Measurements from ENCODE around the gene RASSF3. TPM values are rescaled to one million over a fixed set of nuclear protein-coding genes. Genes with fewer than 3 reads are reported as not detected.
A peak's percentile ranks its signal among the peaks of the same experiment; 100 is the strongest.

The RASSF3 gene
- total and polyA plus RNA-seq, 12 donors = 21.6 to 159 (median 82.4) TPM

GRCh38 chr12:64583771-64584421 lies 26.4 kb upstream of the RASSF3 start:
- ATAC-seq = peak in 7 of 8 donors; percentile 49 to 79 (median 58)
- no peak for DNase-seq
- H3K4me1 ChIP-seq = peaks cover 3 to 31% (median 25%) of the 10 kb centered on the region in 9 donors
- H3K27me3 ChIP-seq = no peaks in the 10 kb centered on the region
- H3K4me3 ChIP-seq = peak overlapping the region in 5 of 10 donors; percentile 11 to 35 (median 26)
- TF ChIP-seq CTCF (IDR thresholded peaks at IDR 0.05) = no peak
- intact Hi-C loops (cut with DNase I) = no loop called here
- H3K27ac ChIP-seq = peak overlapping the region in 7 of 10 donors; percentile 1 to 84 (median 67)
- H3K36me3 ChIP-seq = no peaks in the 10 kb centered on the region
- no peaks in the 10 kb centered on the region for H3K9me3 ChIP-seq
- 8 to 17% methylated on average over 6 of the region's 6 CpGs for WGBS, 2 donors

DNA sequence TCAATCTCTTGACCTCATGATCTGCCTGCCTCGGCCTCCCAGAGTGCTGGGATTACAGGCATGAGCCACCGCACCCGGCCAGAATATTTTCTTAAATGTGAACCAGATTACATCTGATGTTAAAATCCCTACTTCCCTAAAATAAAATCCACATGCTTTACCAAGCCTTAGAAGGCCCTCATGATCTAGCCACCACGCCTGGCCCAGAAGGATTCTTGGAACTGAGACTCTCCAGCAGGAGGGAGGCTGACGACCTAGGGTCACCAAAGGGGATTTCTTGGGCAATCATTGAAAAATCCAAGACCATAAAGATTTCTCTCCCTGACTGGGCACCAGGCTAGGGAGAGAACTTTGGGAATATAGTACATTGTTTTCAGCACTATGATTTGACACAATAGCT lies 25.2 kb upstream of the RASSF3 start:
- H3K27me3 ChIP-seq = no peaks in the 10 kb centered on the region
- H3K36me3 ChIP-seq = no peaks in the 10 kb centered on the region
- 90 to 93% methylated on average over 5 of the region's 5 CpGs for WGBS, 2 donors
- intact Hi-C loops (cut with DNase I) = no loop called here
- peak overlapping the region in 2 of 10 donors; percentile 73 to 83 for H3K27ac ChIP-seq
- no peak for TF ChIP-seq CTCF (IDR thresholded peaks at IDR 0.05)
- DNase-seq (no peak), ATAC-seq (no peak)
- H3K9me3 ChIP-seq = no peaks in the 10 kb centered on the region
- H3K4me1 ChIP-seq = peaks cover 3 to 31% (median 25%) of the 10 kb centered on the region in 9 donors
- H3K4me3 ChIP-seq = no peak overlapping the region

DNA sequence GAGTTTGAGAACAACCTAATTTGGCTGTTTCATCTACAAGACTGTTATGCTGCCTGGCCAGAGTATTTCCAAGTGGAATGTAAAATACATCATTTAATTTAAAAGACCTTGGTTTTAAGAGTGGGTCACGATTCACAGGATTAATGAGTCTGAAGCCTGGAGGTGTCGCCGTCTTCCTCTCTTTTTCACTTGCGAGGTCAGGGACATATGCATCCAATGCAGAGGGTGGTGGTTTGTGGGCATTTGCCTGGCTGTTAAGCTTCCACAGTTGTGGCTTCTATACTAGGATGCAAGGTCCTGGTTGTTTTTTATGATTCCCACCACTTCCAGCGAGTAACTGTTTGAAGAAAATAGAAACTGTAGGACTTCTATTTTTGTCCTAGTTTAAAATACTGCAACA lies 22.8 kb upstream of the RASSF3 start:
- Histone ChIP-seq H3K27ac (no peak overlapping the region), H3K27me3 (no peaks in the 10 kb centered on the region), H3K4me1 (peaks cover 3 to 29% (median 22%) of the 10 kb centered on the region in 9 donors), H3K36me3 (no peaks in the 10 kb centered on the region), H3K4me3 (no peak overlapping the region), H3K9me3 (no peaks in the 10 kb centered on the region)
- 82 to 85% methylated on average over 5 of the region's 5 CpGs for WGBS, 2 donors
- DNase-seq (no peak), ATAC-seq (no peak)
- TF ChIP-seq CTCF (IDR thresholded peaks at IDR 0.05) = no peak
- intact Hi-C loops (cut with DNase I) = loop anchor here in 1 of 10 donors (2.0 kb wide), 1 partner anchor 33 kb away; no protein-coding TSS in a partner anchor

- DNase-seq (no peak), ATAC-seq (no peak)
- no peaks in the 10 kb centered on the region for H3K9me3 ChIP-seq
- H3K4me1 ChIP-seq = peaks cover 0 to 5% (median 0%) of the 10 kb centered on the region in 9 donors
- H3K36me3 ChIP-seq = no peaks in the 10 kb centered on the region
- H3K4me3 ChIP-seq = no peak overlapping the region
- WGBS, 2 donors = 98% methylated on average over 1 of the region's 1 CpG
- no peak for TF ChIP-seq CTCF (IDR thresholded peaks at IDR 0.05)
- intact Hi-C loops (cut with DNase I) = no loop called here
- no peaks in the 10 kb centered on the region for H3K27me3 ChIP-seq
- no peak overlapping the region for H3K27ac ChIP-seq
These were observed 20.1 kb upstream of the RASSF3 start for GRCh38 chr12:64590183-64590582.

Data from heart right ventricle (tissue), 16 donors.